DOHH2 (cell line): ENCODE measurements around the gene NSUN3.

Experiments
- H3F3A ChIP-seq: fragments of 200-600 bp; sonication (generic), shearing (Covaris generic); 2 replicates; pipeline ENCODE4 v1.6.0; 2016; ENCODE audit warnings: antibody characterized with exemption, mild to moderate bottlenecking; ENCODE audit not compliant: control insufficient read depth, insufficient read depth
- H3K27ac ChIP-seq: fragments of 200-600 bp; sonication (generic); 2 replicates; pipeline ENCODE4 v1.5.1; 2014; ENCODE audit warnings: low read depth, mild to moderate bottlenecking, low read length, moderate library complexity
- H3K27me3 ChIP-seq: fragments of 200-600 bp; sonication (generic); 2 replicates; pipeline ENCODE4 v1.6.1; 2014; ENCODE audit warnings: mild to moderate bottlenecking, low read length, mixed read lengths; ENCODE audit not compliant: control insufficient read depth
- H3K36me3 ChIP-seq: fragments of 200-600 bp; sonication (generic); 2 replicates; pipeline ENCODE4 v1.6.1; 2014; ENCODE audit warnings: mild to moderate bottlenecking, low read length, moderate library complexity, mixed read lengths; ENCODE audit not compliant: control insufficient read depth
- H3K4me1 ChIP-seq: fragments of 200-600 bp; sonication (generic); 2 replicates; pipeline ENCODE4 v1.6.1; 2014; ENCODE audit warnings: mild to moderate bottlenecking, low read length, mixed read lengths; ENCODE audit not compliant: control insufficient read depth
- H3K4me2 ChIP-seq: fragments of 200-600 bp; sonication (generic); 2 replicates; pipeline ENCODE4 v1.6.0; 2014; ENCODE audit warnings: mild to moderate bottlenecking, low read length, moderate library complexity
- H3K4me3 ChIP-seq: fragments of 200-600 bp; sonication (generic); 2 replicates; pipeline ENCODE4 v1.5.1; 2014; ENCODE audit warnings: mild to moderate bottlenecking, low read length, mixed read lengths
- H3K79me2 ChIP-seq: fragments of 200-600 bp; sonication (generic); 2 replicates; pipeline ENCODE4 v1.6.1; 2014; ENCODE audit warnings: mild to moderate bottlenecking, low read length, mixed read lengths; ENCODE audit not compliant: control insufficient read depth
- H3K9me2 ChIP-seq: fragments of 200-600 bp; sonication (generic); replicated peaks from 2 replicates; pipeline ENCODE4 v1.6.1; 2014; ENCODE audit warnings: mild to moderate bottlenecking, low read length, mixed read lengths; ENCODE audit not compliant: control insufficient read depth
- H3K9me3 ChIP-seq: fragments of 200-600 bp; sonication (generic); 2 replicates; pipeline ENCODE4 v1.6.1; 2014; ENCODE audit warnings: antibody characterized with exemption, low read length, mixed read lengths; ENCODE audit not compliant: control insufficient read depth, insufficient read depth
- H4K20me1 ChIP-seq: fragments of 200-600 bp; sonication (generic); 2 replicates; pipeline ENCODE4 v1.6.0; 2014; ENCODE audit warnings: low read depth, mild to moderate bottlenecking, antibody characterized with exemption, low read length, moderate library complexity; ENCODE audit not compliant: control insufficient read depth, insufficient read depth
- EZH2phosphoT487 ChIP-seq: fragments of 200-600 bp; sonication (generic); IDR thresholded peaks from 2 replicates; pipeline ENCODE4 v1.6.1; 2017; ENCODE audit warnings: borderline replicate concordance, mild to moderate bottlenecking, antibody characterized with exemption, low read length, moderate library complexity, mixed read lengths
- TF ChIP-seq, protein P1 (sequence below): fragments of 200-600 bp; sonication (generic); IDR thresholded peaks from one replicate; pipeline ENCODE4 v1.5.1; 2014; ENCODE audit warnings: antibody characterized with exemption, mild to moderate bottlenecking, low read depth, low read length; ENCODE audit not compliant: poor library complexity, severe bottlenecking

The NSUN3 gene

DNA sequence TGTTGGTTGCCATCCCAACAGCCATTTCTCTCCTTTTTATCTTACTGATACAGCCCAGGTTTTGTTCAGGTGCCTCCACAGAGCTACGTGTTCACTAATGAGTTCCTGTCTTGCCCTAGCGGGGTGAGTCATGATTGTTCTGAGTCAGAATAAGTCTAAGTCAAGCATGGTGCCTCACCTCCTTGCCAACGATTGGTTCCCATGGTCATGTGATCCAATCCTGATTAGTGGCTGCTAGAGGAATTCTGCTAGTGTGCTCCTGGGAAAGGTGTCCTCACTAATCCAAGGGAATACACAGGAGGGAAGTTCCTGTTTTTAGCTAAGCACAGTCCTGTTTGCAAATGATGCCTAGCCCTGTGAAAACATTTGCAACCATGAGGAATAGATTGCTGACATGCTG is 99.8 kb downstream of the NSUN3 start:
- H3K27ac ChIP-seq: no peak overlapping the region
- H3K4me2 ChIP-seq: no peak overlapping the region
- H3K4me1 ChIP-seq: no peaks in the 10 kb centered on the region

DNA sequence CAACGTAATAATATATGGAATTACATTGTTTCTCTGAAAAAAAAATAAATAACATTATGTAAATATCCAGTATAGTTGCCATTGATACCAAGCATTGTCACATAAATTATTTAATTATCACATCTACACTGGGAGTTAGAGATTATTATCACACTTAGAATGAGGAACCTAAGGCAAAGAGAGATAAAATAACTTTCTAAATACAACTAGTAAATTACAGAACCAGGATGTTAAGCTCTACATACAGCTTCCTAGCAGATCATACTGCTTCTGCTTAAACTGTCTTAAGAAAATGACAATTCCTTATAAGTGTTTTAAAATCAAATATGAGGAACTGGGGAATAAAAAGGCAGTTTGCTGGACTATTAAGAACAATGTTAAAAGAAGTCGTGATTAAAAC is 104.5 kb downstream of the NSUN3 start:
- H3K4me1 ChIP-seq: no peaks in the 10 kb centered on the region
- no peaks in the 10 kb centered on the region for H3K79me2 ChIP-seq
- H3K27me3 ChIP-seq: no peaks in the 10 kb centered on the region
- H3K36me3 ChIP-seq: no peaks in the 10 kb centered on the region
- no peaks in the 10 kb centered on the region for H4K20me1 ChIP-seq
- no peak overlapping the region for H3K4me3 ChIP-seq
- H3K27ac ChIP-seq: no peak overlapping the region
- no peaks in the 10 kb centered on the region for H3K9me3 ChIP-seq
- H3K9me2 ChIP-seq: no peaks in the 10 kb centered on the region
- no peaks in the 10 kb centered on the region for H3F3A ChIP-seq
- no peak overlapping the region for H3K4me2 ChIP-seq
- TF ChIP-seq EZH2phosphoT487: no peak
- TF ChIP-seq, protein P1, sequence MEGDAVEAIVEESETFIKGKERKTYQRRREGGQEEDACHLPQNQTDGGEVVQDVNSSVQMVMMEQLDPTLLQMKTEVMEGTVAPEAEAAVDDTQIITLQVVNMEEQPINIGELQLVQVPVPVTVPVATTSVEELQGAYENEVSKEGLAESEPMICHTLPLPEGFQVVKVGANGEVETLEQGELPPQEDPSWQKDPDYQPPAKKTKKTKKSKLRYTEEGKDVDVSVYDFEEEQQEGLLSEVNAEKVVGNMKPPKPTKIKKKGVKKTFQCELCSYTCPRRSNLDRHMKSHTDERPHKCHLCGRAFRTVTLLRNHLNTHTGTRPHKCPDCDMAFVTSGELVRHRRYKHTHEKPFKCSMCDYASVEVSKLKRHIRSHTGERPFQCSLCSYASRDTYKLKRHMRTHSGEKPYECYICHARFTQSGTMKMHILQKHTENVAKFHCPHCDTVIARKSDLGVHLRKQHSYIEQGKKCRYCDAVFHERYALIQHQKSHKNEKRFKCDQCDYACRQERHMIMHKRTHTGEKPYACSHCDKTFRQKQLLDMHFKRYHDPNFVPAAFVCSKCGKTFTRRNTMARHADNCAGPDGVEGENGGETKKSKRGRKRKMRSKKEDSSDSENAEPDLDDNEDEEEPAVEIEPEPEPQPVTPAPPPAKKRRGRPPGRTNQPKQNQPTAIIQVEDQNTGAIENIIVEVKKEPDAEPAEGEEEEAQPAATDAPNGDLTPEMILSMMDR: no peak

More for the DNA sequence above, 99.8 kb downstream of the NSUN3 start:
- Histone ChIP-seq H3K9me2 (no peaks in the 10 kb centered on the region), H3K4me3 (no peak overlapping the region), H3K79me2 (no peaks in the 10 kb centered on the region), H3K9me3 (no peaks in the 10 kb centered on the region), H3K36me3 (no peaks in the 10 kb centered on the region), H4K20me1 (no peaks in the 10 kb centered on the region), H3K27me3 (no peaks in the 10 kb centered on the region), H3F3A (no peaks in the 10 kb centered on the region)
- no peak for TF ChIP-seq EZH2phosphoT487
- TF ChIP-seq, protein P1: no peak

DNA sequence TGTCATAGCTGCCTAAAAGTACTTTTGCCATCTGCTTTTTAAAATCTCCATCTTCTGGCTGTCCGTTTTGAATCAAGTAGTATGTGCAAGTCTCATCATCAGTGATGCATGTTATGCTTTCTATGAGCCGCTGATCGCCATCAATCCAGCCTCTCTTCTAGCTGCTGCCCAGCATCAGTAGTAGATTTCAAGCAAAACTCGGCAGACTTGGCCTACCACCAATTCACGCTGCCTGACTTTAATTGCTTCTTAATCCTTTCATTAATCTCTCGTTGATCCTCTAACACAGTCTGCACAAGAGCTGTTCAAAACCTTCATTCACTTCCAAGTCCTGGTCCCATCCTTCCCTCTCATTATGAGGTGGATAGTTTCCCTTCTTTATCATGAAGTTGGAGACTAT is 104.9 kb downstream of the NSUN3 start:
- Histone ChIP-seq H3F3A (no peaks in the 10 kb centered on the region), H3K9me2 (no peaks in the 10 kb centered on the region), H3K27ac (no peak overlapping the region), H3K27me3 (no peaks in the 10 kb centered on the region), H3K36me3 (no peaks in the 10 kb centered on the region), H3K4me1 (no peaks in the 10 kb centered on the region), H3K79me2 (no peaks in the 10 kb centered on the region), H4K20me1 (no peaks in the 10 kb centered on the region), H3K9me3 (no peaks in the 10 kb centered on the region), H3K4me3 (no peak overlapping the region), H3K4me2 (no peak overlapping the region)
- TF ChIP-seq, protein P1: no peak
- TF ChIP-seq EZH2phosphoT487: no peak

DNA sequence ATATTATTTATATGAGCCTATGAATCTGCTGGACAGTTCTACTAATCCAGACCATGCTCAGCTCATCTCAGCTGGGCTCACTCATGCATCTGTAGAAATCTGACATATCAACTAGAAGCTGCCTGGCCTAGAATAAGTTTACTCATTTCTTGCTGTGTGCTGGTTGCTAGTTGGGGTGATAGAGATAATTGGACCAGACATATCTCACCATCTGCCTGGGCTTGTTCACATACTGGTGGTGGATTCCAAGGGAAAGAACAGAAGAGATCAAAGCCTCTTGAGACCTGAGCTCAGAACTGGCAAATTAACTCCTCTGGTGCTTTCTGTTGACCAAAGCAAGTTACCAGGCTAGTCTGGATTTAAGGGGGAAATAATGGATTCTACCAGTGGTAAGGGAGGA is 109.1 kb downstream of the NSUN3 start:
- TF ChIP-seq EZH2phosphoT487: no peak
- TF ChIP-seq, protein P1: no peak
- Histone ChIP-seq H3K79me2 (no peaks in the 10 kb centered on the region), H3K4me1 (no peaks in the 10 kb centered on the region), H3K27me3 (no peaks in the 10 kb centered on the region), H4K20me1 (no peaks in the 10 kb centered on the region), H3K9me3 (no peaks in the 10 kb centered on the region), H3K36me3 (no peaks in the 10 kb centered on the region), H3K9me2 (no peaks in the 10 kb centered on the region), H3K4me3 (no peak overlapping the region), H3K4me2 (no peak overlapping the region), H3F3A (no peaks in the 10 kb centered on the region), H3K27ac (no peak overlapping the region)
